Spleen (tissue), 7 donors: ENCODE measurements around the gene PLA2G2F.

Experiments
- POLR2A ChIP-seq, 3 donors: fragments of 450-650 bp; IDR thresholded peaks; one replicate each; pipeline ENCODE4 v1.5.1; 2017; ENCODE audit warnings: antibody characterized with exemption in 3 of 3, mild to moderate bottlenecking in 1 of 3
- TF ChIP-seq, protein P1 (sequence below), 11 experiments: fragments of 200-600 bp in 7 of 11; fragments of 450-650 bp in 4 of 11; sonication (generic) in 4 of 11; IDR thresholded peaks in 8 of 11; conservative IDR thresholded peaks in 3 of 11; 1 replicate in 7 of 11; 2 replicates in 4 of 11; pipeline versions ENCODE4 v1.4.0 to v1.8.0; 2016 to 2021; ENCODE audit warnings: antibody characterized with exemption in 11 of 11, inconsistent platforms in 4 of 11, mild to moderate bottlenecking in 1 of 11
- donor health status: DM: no; HTN: no; CAD: no; lungs with moderate emphysema.
- donor health status: DM: no; HTN: no; CAD: no.
- donor health status: DM: no; HTN: no; CAD: no.

DNA sequence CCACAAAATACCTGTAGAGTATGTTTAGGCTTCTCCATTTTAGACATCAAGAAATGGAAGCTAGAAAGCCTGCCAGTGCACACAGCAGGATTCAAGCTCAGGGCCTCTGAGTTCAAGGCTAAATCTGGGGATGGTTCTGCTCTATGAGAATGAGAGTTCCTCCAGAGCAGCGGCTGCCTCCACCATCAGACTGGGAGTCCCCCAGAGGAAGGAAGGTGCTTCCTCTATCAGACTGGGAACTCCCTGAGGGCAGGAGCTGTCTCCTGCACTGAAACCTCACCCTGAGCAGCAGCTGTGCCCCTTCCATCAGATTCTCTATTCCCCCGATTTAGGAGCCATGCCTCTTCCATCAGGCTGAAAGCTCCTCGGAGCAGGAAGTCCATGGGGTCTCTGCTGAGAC lies 49.0 kb upstream of the PLA2G2F start:
- TF ChIP-seq, protein P1, sequence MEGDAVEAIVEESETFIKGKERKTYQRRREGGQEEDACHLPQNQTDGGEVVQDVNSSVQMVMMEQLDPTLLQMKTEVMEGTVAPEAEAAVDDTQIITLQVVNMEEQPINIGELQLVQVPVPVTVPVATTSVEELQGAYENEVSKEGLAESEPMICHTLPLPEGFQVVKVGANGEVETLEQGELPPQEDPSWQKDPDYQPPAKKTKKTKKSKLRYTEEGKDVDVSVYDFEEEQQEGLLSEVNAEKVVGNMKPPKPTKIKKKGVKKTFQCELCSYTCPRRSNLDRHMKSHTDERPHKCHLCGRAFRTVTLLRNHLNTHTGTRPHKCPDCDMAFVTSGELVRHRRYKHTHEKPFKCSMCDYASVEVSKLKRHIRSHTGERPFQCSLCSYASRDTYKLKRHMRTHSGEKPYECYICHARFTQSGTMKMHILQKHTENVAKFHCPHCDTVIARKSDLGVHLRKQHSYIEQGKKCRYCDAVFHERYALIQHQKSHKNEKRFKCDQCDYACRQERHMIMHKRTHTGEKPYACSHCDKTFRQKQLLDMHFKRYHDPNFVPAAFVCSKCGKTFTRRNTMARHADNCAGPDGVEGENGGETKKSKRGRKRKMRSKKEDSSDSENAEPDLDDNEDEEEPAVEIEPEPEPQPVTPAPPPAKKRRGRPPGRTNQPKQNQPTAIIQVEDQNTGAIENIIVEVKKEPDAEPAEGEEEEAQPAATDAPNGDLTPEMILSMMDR (IDR thresholded peaks at IDR 0.05 in 8 of 11, conservative IDR thresholded peaks at IDR 0.05 in 3 of 11) = no peak
- TF ChIP-seq POLR2A (IDR thresholded peaks at IDR 0.05) = no peak
